OCI-LY7 (cell line): ENCODE measurements around the gene IMMP2L. TPM values are rescaled to one million over a fixed set of nuclear protein-coding genes. Genes with fewer than 3 reads are reported as not detected.

Experiments used
- BruUV-seq: library from RNA; stranded (reverse); fragments of 400-500 nt; replicated peaks from 2 replicates; lab custom pipeline; 2021; lab: Mats Ljungman, UMichigan
- CTCF ChIA-PET: fragments of 300-600 bp; sonication (Branson Sonifier 250); formaldehyde crosslinking; loops from one replicate; lab custom pipeline; 2022; ENCODE audit warnings: antibody characterized with exemption; ENCODE audit not compliant: unreplicated experiment; lab: Charles Lee
- POLR2A ChIA-PET: fragments of 300-600 bp; sonication (Branson Sonifier 250); formaldehyde crosslinking; loops from one replicate; lab custom pipeline; 2022; ENCODE audit warnings: antibody characterized with exemption; lab: Charles Lee
- DNase-seq: peaks from one replicate; pipeline ENCODE4 v3.0.0-alpha.2; 2015; ENCODE audit warnings: low spot score
- H2AFZ ChIP-seq: fragments of 200-600 bp; sonication (generic), shearing (Covaris generic); 2 replicates; pipeline ENCODE4 v1.6.1; 2014; ENCODE audit warnings: mild to moderate bottlenecking, antibody characterized with exemption, low read length, moderate library complexity
- H3K27ac ChIP-seq: fragments of 200-600 bp; sonication (generic); 2 replicates; pipeline ENCODE4 v1.5.1; 2014; ENCODE audit warnings: mixed run types, low read depth, mild to moderate bottlenecking, moderate library complexity, low read length, inconsistent platforms; ENCODE audit not compliant: poor library complexity, severe bottlenecking
- H3K36me3 ChIP-seq: fragments of 200-600 bp; sonication (generic); 2 replicates; pipeline ENCODE4 v1.6.1; 2014; ENCODE audit warnings: mild to moderate bottlenecking, antibody characterized with exemption, low read length, moderate library complexity, mixed read lengths; ENCODE audit not compliant: insufficient read depth
- H3K4me1 ChIP-seq: fragments of 200-600 bp; sonication (generic); 2 replicates; pipeline ENCODE4 v1.5.1; 2014; ENCODE audit warnings: mild to moderate bottlenecking, low read length; ENCODE audit not compliant: insufficient read depth, poor library complexity, severe bottlenecking
- H3K4me2 ChIP-seq: fragments of 200-600 bp; sonication (generic); 2 replicates; pipeline ENCODE4 v1.6.1; 2014; ENCODE audit warnings: mild to moderate bottlenecking, low read length
- H3K4me3 ChIP-seq: fragments of 200-600 bp; sonication (generic); 2 replicates; pipeline ENCODE4 v1.5.1; 2014; ENCODE audit warnings: mild to moderate bottlenecking, low read depth, low read length; ENCODE audit not compliant: poor library complexity, severe bottlenecking
- H3K79me2 ChIP-seq: fragments of 200-600 bp; sonication (generic); 2 replicates; pipeline ENCODE4 v1.6.1; 2016; ENCODE audit warnings: low read depth, mild to moderate bottlenecking, low read length, moderate library complexity, mixed read lengths; ENCODE audit not compliant: insufficient read depth
- H3K9me2 ChIP-seq: fragments of 200-600 bp; sonication (generic); 2 replicates; pipeline ENCODE4 v1.6.1; 2016; ENCODE audit warnings: mild to moderate bottlenecking, low read length, mixed read lengths; ENCODE audit not compliant: insufficient read depth
- H3K9me3 ChIP-seq: fragments of 200-600 bp; sonication (generic); 2 replicates; pipeline ENCODE4 v1.6.1; 2014; ENCODE audit warnings: mild to moderate bottlenecking, mixed run types, low read length, mixed read lengths
- H4K20me1 ChIP-seq: fragments of 200-600 bp; sonication (generic); 2 replicates; pipeline ENCODE4 v1.6.1; 2014; ENCODE audit warnings: mild to moderate bottlenecking, antibody characterized with exemption, low read length, moderate library complexity, mixed read lengths; ENCODE audit not compliant: insufficient read depth
- CTCF ChIP-seq: fragments of 200-600 bp; sonication (generic); conservative IDR thresholded peaks from 2 replicates; pipeline ENCODE4 v1.5.1; 2014; ENCODE audit warnings: mild to moderate bottlenecking, antibody characterized with exemption, low read length, moderate library complexity, mixed read lengths
- EZH2phosphoT487 ChIP-seq: fragments of 200-600 bp; sonication (generic); IDR thresholded peaks from 2 replicates; pipeline ENCODE4 v1.6.1; 2018; ENCODE audit warnings: low read depth, borderline replicate concordance, mild to moderate bottlenecking, mixed run types, antibody characterized with exemption, low read length, moderate library complexity, mixed read lengths
- intact Hi-C: fragments of 100-400 bp; cut with micrococcal nuclease; formaldehyde crosslinking; loops from one replicate; pipeline ENCODE4 v1.10.0; 2022; ENCODE audit not compliant: unreplicated experiment
- total RNA-seq, 2 experiments: library from RNA; depleted of rRNA in 1 of 2; stranded (reverse); fragments of >200 nt in 1 of 2; shearing (Covaris generic) in 1 of 2; gene quantifications; 2 replicates each; pipeline ENCODE4 v1.2.3, GENCODE V29; 2014 to 2022

The IMMP2L gene
- total RNA-seq, 2 experiments from 2014 or later: 8.0 to 25.4 TPM

- no peak for TF ChIP-seq EZH2phosphoT487
- TF ChIP-seq CTCF: no peak
- no peaks in the 10 kb centered on the region for H3K79me2 ChIP-seq
- H3K9me3 ChIP-seq: no peaks in the 10 kb centered on the region
- POLR2A ChIA-PET: interaction anchor here (0.6 to 1.2 kb wide), 2 partner anchors 42 to 886 kb away, joined by 3 to 5 read pairs; no protein-coding TSS in a partner anchor
- no peak overlapping the region for H3K4me2 ChIP-seq
- no TSS peak for BruUV-seq
- H3K9me2 ChIP-seq: no peaks in the 10 kb centered on the region
- no peaks in the 10 kb centered on the region for H4K20me1 ChIP-seq
- H2AFZ ChIP-seq: no peak overlapping the region
- H3K27ac ChIP-seq: no peak overlapping the region
- intact Hi-C loops: no loop called here
- H3K4me1 ChIP-seq: no peaks in the 10 kb centered on the region
- no peak for DNase-seq
- no peaks in the 10 kb centered on the region for H3K36me3 ChIP-seq
- H3K4me3 ChIP-seq: no peak overlapping the region
- CTCF ChIA-PET: no interaction called here
Observed at GRCh38 chr7:110762546-110763225, 799.6 kb downstream of the IMMP2L start.

GRCh38 chr7:110760341-110760740 is 802.0 kb downstream of the IMMP2L start:
- TF ChIP-seq EZH2phosphoT487 (no peak), CTCF (no peak)
- CTCF ChIA-PET: no interaction called here

GRCh38 chr7:110759069-110759468 is 803.2 kb downstream of the IMMP2L start:
- intact Hi-C loops: no loop called here
- Histone ChIP-seq H2AFZ (no peak overlapping the region), H3K27ac (no peak overlapping the region), H3K36me3 (no peaks in the 10 kb centered on the region), H3K4me3 (no peak overlapping the region), H3K4me2 (no peak overlapping the region), H3K9me3 (no peaks in the 10 kb centered on the region), H3K9me2 (no peaks in the 10 kb centered on the region), H3K79me2 (no peaks in the 10 kb centered on the region), H4K20me1 (no peaks in the 10 kb centered on the region), H3K4me1 (no peaks in the 10 kb centered on the region)
- CTCF ChIA-PET: no interaction called here
- no peak for DNase-seq
- no TSS peak for BruUV-seq
- TF ChIP-seq CTCF (no peak), EZH2phosphoT487 (no peak)
- POLR2A ChIA-PET: no interaction called here

More at GRCh38 chr7:110760341-110760740, 802.0 kb downstream of the IMMP2L start:
- Histone ChIP-seq H3K4me1 (no peaks in the 10 kb centered on the region), H3K4me3 (no peak overlapping the region), H3K27ac (no peak overlapping the region), H4K20me1 (no peaks in the 10 kb centered on the region), H3K36me3 (no peaks in the 10 kb centered on the region), H3K4me2 (no peak overlapping the region), H2AFZ (no peak overlapping the region), H3K9me3 (no peaks in the 10 kb centered on the region), H3K79me2 (no peaks in the 10 kb centered on the region), H3K9me2 (no peaks in the 10 kb centered on the region)
- BruUV-seq: no TSS peak
- no peak for DNase-seq
- intact Hi-C loops: no loop called here
- POLR2A ChIA-PET: interaction anchor here (0.8 kb wide), 1 partner anchor 9 kb away, joined by 3 read pairs; no protein-coding TSS in a partner anchor
